ENCODE results near the gene MAP2K3. TPM values are rescaled to one million over a fixed set of nuclear protein-coding genes. Genes with fewer than 3 reads are reported as not detected.

The MAP2K3 gene
- 10 to 100 TPM in 11 of 12 donors, not detected in 1; 18.1 to 34.2 (median 22.7) TPM for polyA plus RNA-seq (ENCODE audit: insufficient read length in 12 of 12)
- long read RNA-seq, donor 1, transcript MAP2K3-202 (12 exons, 2,303 nt): major isoform, 6 of 7 reads
- long read RNA-seq, donor 1, partial matches to known transcripts: 0 of 7 reads
- long read RNA-seq, donor 1, other reads (novel, unspliced or antisense): 0 of 7 reads
- long read RNA-seq, donor 2, transcript MAP2K3-202 (12 exons, 2,303 nt): major isoform, 18 of 19 reads
- long read RNA-seq, donor 2, partial matches to known transcripts: 0 of 19 reads
- long read RNA-seq, donor 2, other reads (novel, unspliced or antisense): 0 of 19 reads
- long read RNA-seq, donor 3, transcript MAP2K3-202 (12 exons, 2,303 nt): major isoform, 6 of 8 reads
- long read RNA-seq, donor 3, partial matches to known transcripts: 0 of 8 reads
- long read RNA-seq, donor 3, other reads (novel, unspliced or antisense): 0 of 8 reads
- long read RNA-seq, donor 4, partial matches to known transcripts: 0 of 3 reads
- long read RNA-seq, donor 4, other reads (novel, unspliced or antisense): 0 of 3 reads
- long read RNA-seq, donor 5, transcript MAP2K3-202 (12 exons, 2,303 nt): major isoform, 5 of 7 reads
- long read RNA-seq, donor 5, partial matches to known transcripts: 0 of 7 reads
- long read RNA-seq, donor 5, other reads (novel, unspliced or antisense): 0 of 7 reads
- long read RNA-seq, donor 6, partial matches to known transcripts: 0 of 2 reads
- long read RNA-seq, donor 6, other reads (novel, unspliced or antisense): 0 of 2 reads
- long read RNA-seq, donor 7, partial matches to known transcripts: 0 of 5 reads
- long read RNA-seq, donor 7, other reads (novel, unspliced or antisense): 0 of 5 reads
- long read RNA-seq, donor 8, transcript MAP2K3-202 (12 exons, 2,303 nt): major isoform, 5 of 5 reads
- long read RNA-seq, donor 8, partial matches to known transcripts: 0 of 5 reads
- long read RNA-seq, donor 8, other reads (novel, unspliced or antisense): 0 of 5 reads
- long read RNA-seq, donor 9, partial matches to known transcripts: 0 of 3 reads
- long read RNA-seq, donor 9, other reads (novel, unspliced or antisense): 0 of 3 reads
- long read RNA-seq, donor 10, transcript MAP2K3-202 (12 exons, 2,303 nt): major isoform, 5 of 5 reads
- long read RNA-seq, donor 10, partial matches to known transcripts: 0 of 5 reads
- long read RNA-seq, donor 10, other reads (novel, unspliced or antisense): 0 of 5 reads
- long read RNA-seq, donor 11, transcript MAP2K3-202 (12 exons, 2,303 nt): major isoform, 6 of 22 reads
- long read RNA-seq, donor 11, partial matches to known transcripts: 15 of 22 reads
- long read RNA-seq, donor 11, other reads (novel, unspliced or antisense): 0 of 22 reads

GRCh38 chr17:21284319-21285163 is at the start of gene MAP2K3:
MAP2K3 (plus strand) TSS chr17:21284711; CDS start chr17:21284921, 210 bp downstream.
- DNase-seq: peak; percentile 98

- no peak for DNase-seq
Observed at GRCh38 chr17:21235921-21236320, 48.6 kb upstream of the MAP2K3 start.

- DNase-seq: no peak
Observed at GRCh38 chr17:21239680-21240368, 44.7 kb upstream of the MAP2K3 start.

GRCh38 chr17:21240369-21241055 is 44.0 kb upstream of the MAP2K3 start:
- no peak for DNase-seq

- no peak for DNase-seq
Observed at GRCh38 chr17:21241564-21241963, 42.9 kb upstream of the MAP2K3 start.

- DNase-seq: no peak
Observed at GRCh38 chr17:21242026-21242697, 42.3 kb upstream of the MAP2K3 start.

GRCh38 chr17:21242780-21243515 is 41.6 kb upstream of the MAP2K3 start:
- DNase-seq: no peak

GRCh38 chr17:21243516-21244303 is 40.8 kb upstream of the MAP2K3 start:
- no peak for DNase-seq

GRCh38 chr17:21245639-21246084 is 38.8 kb upstream of the MAP2K3 start:
- DNase-seq: no peak

- DNase-seq: no peak
Observed at GRCh38 chr17:21246698-21247097, 37.8 kb upstream of the MAP2K3 start.

- no peak for DNase-seq
Observed at GRCh38 chr17:21247552-21248258, 36.8 kb upstream of the MAP2K3 start.

GRCh38 chr17:21248500-21248899 is 36.0 kb upstream of the MAP2K3 start:
- DNase-seq: no peak

GRCh38 chr17:21249086-21249795 is 35.3 kb upstream of the MAP2K3 start:
- DNase-seq: no peak

GRCh38 chr17:21249920-21250703 is 34.4 kb upstream of the MAP2K3 start:
- DNase-seq: no peak

- DNase-seq: no peak
Observed at GRCh38 chr17:21250854-21251253, 33.7 kb upstream of the MAP2K3 start.

Data from muscle of arm (tissue), 14 donors.